Natural killer cell (primary cell): Measurements from ENCODE around the gene PLXNA4. TPM values are rescaled to one million over a fixed set of nuclear protein-coding genes. Genes with fewer than 3 reads are reported as not detected.

Experiments used
- ATAC-seq, 3 donors: fragments of 150-1000 bp in 2 of 3; fragments of 200-7000 bp in 1 of 3; cut with Tn5 transposase; 1 replicate in 1 of 3; 2 replicates in 2 of 3; pipeline ENCODE4 v1.10.0; 2021; ENCODE audit warnings: mild to moderate bottlenecking in 2 of 3, moderate library complexity in 2 of 3
- DNase-seq, 2 donors: peaks; one replicate each; pipeline versions ENCODE4 v3.0.0 to v3.0.0-alpha.2; 2013 to 2021; ENCODE audit warnings: mixed read lengths in 1 of 2
- H3K27ac ChIP-seq: one replicate; pipeline ENCODE4 v1.5.1; 2013; ENCODE audit warnings: mild to moderate bottlenecking, low read length
- H3K27me3 ChIP-seq: one replicate; pipeline ENCODE4 v1.6.1; 2013; ENCODE audit warnings: low read length; ENCODE audit not compliant: control insufficient read depth, insufficient read depth
- H3K36me3 ChIP-seq: one replicate; pipeline ENCODE4 v1.6.1; 2013; ENCODE audit warnings: low read length; ENCODE audit not compliant: control insufficient read depth, insufficient read depth
- H3K4me1 ChIP-seq: one replicate; pipeline ENCODE4 v1.6.1; 2013; ENCODE audit warnings: low read length; ENCODE audit not compliant: control insufficient read depth, insufficient read depth
- H3K4me3 ChIP-seq: one replicate; pipeline ENCODE4 v1.5.1; 2013; ENCODE audit warnings: low read length
- H3K9me3 ChIP-seq: one replicate; pipeline ENCODE4 v1.6.1; 2013; ENCODE audit warnings: low read length; ENCODE audit not compliant: control insufficient read depth, insufficient read depth
- H3K27ac Mint-ChIP-seq, 2 donors: one replicate each; pipeline ENCODE4 v1.8.0; 2022; ENCODE audit warnings: mild to moderate bottlenecking in 2 of 2, mixed read lengths in 2 of 2, moderate library complexity in 1 of 2
- H3K27me3 Mint-ChIP-seq, 2 donors: one replicate each; pipeline ENCODE4 v1.8.0; 2022; ENCODE audit warnings: low read depth in 2 of 2, mixed read lengths in 2 of 2
- H3K36me3 Mint-ChIP-seq: one replicate; pipeline ENCODE4 v1.8.0; 2022; ENCODE audit warnings: mixed read lengths
- H3K4me1 Mint-ChIP-seq, 2 donors: one replicate each; pipeline ENCODE4 v1.8.0; 2022; ENCODE audit warnings: mixed read lengths in 2 of 2
- H3K4me3 Mint-ChIP-seq: one replicate; pipeline ENCODE4 v1.8.0; 2022; ENCODE audit warnings: mild to moderate bottlenecking, moderate library complexity, mixed read lengths
- H3K9me3 Mint-ChIP-seq, 2 donors: one replicate each; pipeline ENCODE4 v1.8.0; 2022; ENCODE audit warnings: mixed read lengths in 2 of 2
- WGBS: methylation state at CpG from one replicate; pipeline ENCODE4 v1.1.7; 2013; ENCODE audit warnings: missing lambda C conversion rate; ENCODE audit not compliant: insufficient coverage; 5-methylcytosine and 5-hydroxymethylcytosine counted together
- intact Hi-C: fragments of 100-400 bp; cut with micrococcal nuclease; formaldehyde crosslinking; loops from one replicate; pipeline ENCODE4 v1.14.2; 2022
- total RNA-seq, 4 donors: library from RNA; stranded (reverse); fragments of 120-200 nt in 1 of 4; gene quantifications; one replicate each; pipeline versions ENCODE4 v1.2.3 to v1.2.4, GENCODE V29; 2013 to 2022
- TF ChIP-seq, protein P1 (sequence below): fragments of 200-600 bp; IDR thresholded peaks from one replicate; pipeline ENCODE4 v1.8.0; 2022; ENCODE audit warnings: antibody characterized with exemption

PLXNA4 gene
- total RNA-seq, 3 donors from 2014 or later (not counting 1 experiment from before 2014, with no cell fraction given) = 5.1 to 15.3 (median 10.9) TPM

DNA sequence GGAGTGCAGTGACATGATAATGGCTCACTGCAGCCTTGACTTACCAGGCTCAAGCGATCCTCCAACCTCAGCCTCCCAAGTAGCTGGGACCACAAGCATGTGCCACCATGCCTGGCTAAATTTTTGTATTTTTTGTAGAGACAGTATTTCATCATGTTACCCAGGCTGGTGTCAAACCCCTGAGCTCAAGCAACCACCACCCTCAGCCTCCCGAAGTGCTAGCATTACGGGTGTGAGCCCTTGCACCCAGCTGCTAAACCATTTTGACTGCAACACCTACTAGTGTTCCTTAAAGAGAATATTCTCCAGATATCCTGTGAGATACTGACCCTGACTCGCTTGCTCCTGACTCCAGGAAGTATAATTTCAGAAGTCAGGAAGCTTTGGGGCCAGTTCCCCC lies 85.8 kb downstream of the PLXNA4 start:
- H3K36me3 ChIP-seq = no peaks in the 10 kb centered on the region
- H3K27ac Mint-ChIP-seq = peak overlapping the region; percentile 47 to 72
- intact Hi-C loops = loop anchor here (1.0 kb wide), 1 partner anchor 59 kb away; no protein-coding TSS in a partner anchor
- peak overlapping the region; percentile 1 for H3K27ac ChIP-seq
- TF ChIP-seq, protein P1, sequence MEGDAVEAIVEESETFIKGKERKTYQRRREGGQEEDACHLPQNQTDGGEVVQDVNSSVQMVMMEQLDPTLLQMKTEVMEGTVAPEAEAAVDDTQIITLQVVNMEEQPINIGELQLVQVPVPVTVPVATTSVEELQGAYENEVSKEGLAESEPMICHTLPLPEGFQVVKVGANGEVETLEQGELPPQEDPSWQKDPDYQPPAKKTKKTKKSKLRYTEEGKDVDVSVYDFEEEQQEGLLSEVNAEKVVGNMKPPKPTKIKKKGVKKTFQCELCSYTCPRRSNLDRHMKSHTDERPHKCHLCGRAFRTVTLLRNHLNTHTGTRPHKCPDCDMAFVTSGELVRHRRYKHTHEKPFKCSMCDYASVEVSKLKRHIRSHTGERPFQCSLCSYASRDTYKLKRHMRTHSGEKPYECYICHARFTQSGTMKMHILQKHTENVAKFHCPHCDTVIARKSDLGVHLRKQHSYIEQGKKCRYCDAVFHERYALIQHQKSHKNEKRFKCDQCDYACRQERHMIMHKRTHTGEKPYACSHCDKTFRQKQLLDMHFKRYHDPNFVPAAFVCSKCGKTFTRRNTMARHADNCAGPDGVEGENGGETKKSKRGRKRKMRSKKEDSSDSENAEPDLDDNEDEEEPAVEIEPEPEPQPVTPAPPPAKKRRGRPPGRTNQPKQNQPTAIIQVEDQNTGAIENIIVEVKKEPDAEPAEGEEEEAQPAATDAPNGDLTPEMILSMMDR = no peak
- peaks cover 66% of the 10 kb centered on the region for H3K4me1 ChIP-seq
- no peaks in the 10 kb centered on the region for H3K9me3 Mint-ChIP-seq
- H3K4me1 Mint-ChIP-seq = peaks cover 65 to 73% of the 10 kb centered on the region in 2 donors
- no peaks in the 10 kb centered on the region for H3K27me3 ChIP-seq
- peaks cover 0 to 6% of the 10 kb centered on the region in 2 donors for H3K27me3 Mint-ChIP-seq
- ATAC-seq (peak; percentile 33 to 55 (median 40)), DNase-seq (no peak)
- H3K9me3 ChIP-seq = no peaks in the 10 kb centered on the region
- 44% methylated on average over 4 of the region's 4 CpGs for WGBS
- no peaks in the 10 kb centered on the region for H3K36me3 Mint-ChIP-seq
- peak overlapping the region; percentile 67 for H3K4me3 Mint-ChIP-seq
- no peak overlapping the region for H3K4me3 ChIP-seq

DNA sequence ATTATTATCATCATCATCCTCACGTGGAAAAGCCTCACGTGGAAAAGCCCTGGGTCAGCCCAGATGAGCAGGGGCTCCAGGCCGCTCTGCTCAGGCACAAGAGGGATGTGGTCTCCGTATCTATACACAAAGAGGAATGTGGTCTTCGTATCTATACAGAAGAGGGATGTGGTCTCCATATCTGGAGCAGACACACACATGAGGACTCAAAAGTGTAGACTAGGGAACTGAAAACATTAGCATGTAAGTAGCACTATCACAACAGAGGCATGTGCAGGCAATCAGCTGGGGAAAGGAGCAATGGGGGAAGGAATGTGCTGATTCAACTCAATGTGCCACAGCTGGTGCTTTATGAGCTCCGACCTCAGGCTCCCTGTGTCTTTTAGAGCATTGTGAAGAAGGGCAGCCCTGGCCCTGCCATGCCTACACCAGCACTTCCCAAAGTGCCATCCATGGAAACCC lies 86.5 kb downstream of the PLXNA4 start:
- H3K4me1 Mint-ChIP-seq = peaks cover 72 to 80% of the 10 kb centered on the region in 2 donors
- H3K27ac Mint-ChIP-seq = peak overlapping the region; percentile 47 to 72
- H3K36me3 Mint-ChIP-seq = no peaks in the 10 kb centered on the region
- intact Hi-C loops = loop anchor here (1.0 kb wide), 1 partner anchor 59 kb away; no protein-coding TSS in a partner anchor
- H3K27ac ChIP-seq = no peak overlapping the region
- peaks cover 72% of the 10 kb centered on the region for H3K4me1 ChIP-seq
- H3K36me3 ChIP-seq = no peaks in the 10 kb centered on the region
- no peak overlapping the region for H3K4me3 ChIP-seq
- no peak for DNase-seq
- peak overlapping the region; percentile 67 for H3K4me3 Mint-ChIP-seq
- 81% methylated on average over 6 of the region's 6 CpGs for WGBS
- TF ChIP-seq, protein P1 = no peak
- no peaks in the 10 kb centered on the region for H3K9me3 Mint-ChIP-seq
- no peaks in the 10 kb centered on the region for H3K27me3 ChIP-seq
- peak in 1 of 3 donors; percentile 53 for ATAC-seq
- peaks cover 0 to 8% of the 10 kb centered on the region in 2 donors for H3K27me3 Mint-ChIP-seq
- H3K9me3 ChIP-seq = no peaks in the 10 kb centered on the region

DNA sequence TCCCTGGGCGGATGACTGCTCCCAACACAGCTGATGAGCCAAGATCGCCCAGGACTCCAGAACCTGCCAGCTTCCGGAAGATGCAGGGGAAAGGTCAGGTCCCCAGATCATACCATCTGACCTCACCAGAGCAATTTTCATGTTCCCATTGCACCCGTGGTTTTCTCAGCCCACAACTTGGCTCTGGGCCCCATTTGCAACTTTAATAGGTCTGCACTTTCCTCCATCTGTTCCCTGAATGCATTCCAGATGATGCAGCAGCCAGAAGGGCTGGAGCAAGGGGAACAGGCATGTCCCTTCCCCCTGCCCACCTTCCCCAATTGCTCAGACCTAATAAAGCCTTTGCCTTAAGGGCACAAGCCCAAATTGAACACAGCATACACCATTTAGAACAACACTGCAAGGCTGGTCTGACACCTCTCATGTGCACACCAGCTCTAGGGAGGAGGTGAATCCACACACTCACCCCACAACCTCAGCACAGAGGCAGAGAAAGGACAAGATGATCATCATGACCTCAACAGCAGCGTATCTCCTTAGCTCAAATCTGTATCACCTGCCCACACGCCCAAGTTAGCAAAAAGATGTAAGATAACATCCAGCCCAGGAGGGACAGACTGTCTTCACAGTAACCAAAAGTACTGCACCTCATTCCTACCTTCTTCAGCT lies 87.5 kb downstream of the PLXNA4 start:
- Histone ChIP-seq H3K36me3 (no peaks in the 10 kb centered on the region), H3K4me3 (no peak overlapping the region), H3K9me3 (no peaks in the 10 kb centered on the region), H3K27me3 (no peaks in the 10 kb centered on the region), H3K4me1 (peaks cover 80% of the 10 kb centered on the region), H3K27ac (peak overlapping the region; percentile 18)
- Mint-ChIP-seq H3K27ac (peak overlapping the region; percentile 47 to 72), H3K27me3 (peaks cover 0 to 12% of the 10 kb centered on the region in 2 donors), H3K36me3 (no peaks in the 10 kb centered on the region), H3K4me1 (peaks cover 81 to 86% of the 10 kb centered on the region in 2 donors), H3K4me3 (peak overlapping the region; percentile 64), H3K9me3 (no peaks in the 10 kb centered on the region)
- ATAC-seq = peak; percentile 49 to 66 (median 65)
- WGBS = 55% methylated on average over 6 of the region's 6 CpGs
- TF ChIP-seq, protein P1 = no peak
- peak in 1 of 2 donors; percentile 25 for DNase-seq
- intact Hi-C loops = no loop called here
